H1 (cell line): Measurements from ENCODE around the gene FBN1.

Experiments
- CBX8 ChIP-seq: fragments of 300-800, 300-1000 bp; sonication (generic); IDR thresholded peaks from 2 replicates; pipeline ENCODE4 v1.7.1; 2016; ENCODE audit warnings: low read depth, low read length, borderline replicate concordance
- CHD7 ChIP-seq: fragments of 300-600 bp; sonication (generic); IDR thresholded peaks from 2 replicates; pipeline ENCODE4 v1.7.1; 2012; ENCODE audit warnings: low read length, moderate library complexity, mild to moderate bottlenecking, inconsistent platforms; ENCODE audit not compliant: insufficient replicate concordance
- KDM1A ChIP-seq: fragments of 200-600, 300-600 bp; sonication (generic); IDR thresholded peaks from 2 replicates; pipeline ENCODE4 v1.7.1; 2016; ENCODE audit warnings: mild to moderate bottlenecking, low read length, borderline replicate concordance
- MAFK ChIP-seq: IDR thresholded peaks from 2 replicates; pipeline ENCODE4 v1.6.1; 2012; ENCODE audit warnings: low read depth, mild to moderate bottlenecking, improper control_type of control experiment, low read length
- POLR2A ChIP-seq, 2 experiments: IDR thresholded peaks; 1 replicate in 1 of 2; 2 replicates in 1 of 2; pipeline ENCODE4 v1.6.1; 2011; ENCODE audit warnings: low read depth in 2 of 2, low read length in 2 of 2, mild to moderate bottlenecking in 2 of 2; ENCODE audit errors: control extremely low read depth in 1 of 2
- POLR2AphosphoS5 ChIP-seq: IDR thresholded peaks from 2 replicates; pipeline ENCODE4 v1.6.1; 2011; ENCODE audit warnings: low read depth, low read length
- RAD21 ChIP-seq, 2 experiments: IDR thresholded peaks in 1 of 2; conservative IDR thresholded peaks in 1 of 2; 2 replicates each; pipeline ENCODE4 v1.6.1; 2011; ENCODE audit warnings: low read depth in 2 of 2, low read length in 2 of 2, improper control_type of control experiment in 1 of 2, inconsistent platforms in 1 of 2, mild to moderate bottlenecking in 1 of 2, moderate library complexity in 1 of 2
- RFX5 ChIP-seq: IDR thresholded peaks from 2 replicates; pipeline ENCODE4 v1.6.1; 2011; ENCODE audit warnings: low read depth, low read length, improper control_type of control experiment, borderline replicate concordance
- SUZ12 ChIP-seq: fragments of 200-600 bp; sonication (generic); IDR thresholded peaks from 2 replicates; pipeline ENCODE4 v1.6.1; 2012; ENCODE audit warnings: mild to moderate bottlenecking, inconsistent platforms, low read length, moderate library complexity, mixed read lengths
- TAF7 ChIP-seq: optimal IDR thresholded peaks from 2 replicates; pipeline ENCODE3; 2011; ENCODE audit warnings: low read depth, mild to moderate bottlenecking, inconsistent platforms, low read length, moderate library complexity, borderline replicate concordance
- TCF12 ChIP-seq: IDR thresholded peaks from 2 replicates; pipeline ENCODE4 v1.6.1; 2011; ENCODE audit warnings: low read depth, mild to moderate bottlenecking, low read length
- TEAD4 ChIP-seq: IDR thresholded peaks from 2 replicates; pipeline ENCODE4 v1.6.1; 2012; ENCODE audit warnings: low read depth, low read length, inconsistent platforms, mixed read lengths
- TF ChIP-seq, protein P1 (sequence below), 3 experiments: IDR thresholded peaks; 1 replicate in 2 of 3; 2 replicates in 1 of 3; pipeline versions ENCODE4 v1.5.1 to v1.6.1; 2011; ENCODE audit warnings: low read length in 3 of 3, mild to moderate bottlenecking in 3 of 3, inconsistent platforms in 2 of 3, low read depth in 1 of 3, moderate library complexity in 1 of 3; ENCODE audit not compliant: insufficient read depth in 1 of 3; ENCODE audit errors: control extremely low read depth in 1 of 3

- TF ChIP-seq, protein P1, sequence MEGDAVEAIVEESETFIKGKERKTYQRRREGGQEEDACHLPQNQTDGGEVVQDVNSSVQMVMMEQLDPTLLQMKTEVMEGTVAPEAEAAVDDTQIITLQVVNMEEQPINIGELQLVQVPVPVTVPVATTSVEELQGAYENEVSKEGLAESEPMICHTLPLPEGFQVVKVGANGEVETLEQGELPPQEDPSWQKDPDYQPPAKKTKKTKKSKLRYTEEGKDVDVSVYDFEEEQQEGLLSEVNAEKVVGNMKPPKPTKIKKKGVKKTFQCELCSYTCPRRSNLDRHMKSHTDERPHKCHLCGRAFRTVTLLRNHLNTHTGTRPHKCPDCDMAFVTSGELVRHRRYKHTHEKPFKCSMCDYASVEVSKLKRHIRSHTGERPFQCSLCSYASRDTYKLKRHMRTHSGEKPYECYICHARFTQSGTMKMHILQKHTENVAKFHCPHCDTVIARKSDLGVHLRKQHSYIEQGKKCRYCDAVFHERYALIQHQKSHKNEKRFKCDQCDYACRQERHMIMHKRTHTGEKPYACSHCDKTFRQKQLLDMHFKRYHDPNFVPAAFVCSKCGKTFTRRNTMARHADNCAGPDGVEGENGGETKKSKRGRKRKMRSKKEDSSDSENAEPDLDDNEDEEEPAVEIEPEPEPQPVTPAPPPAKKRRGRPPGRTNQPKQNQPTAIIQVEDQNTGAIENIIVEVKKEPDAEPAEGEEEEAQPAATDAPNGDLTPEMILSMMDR (IDR thresholded peaks at IDR 0.05; ENCODE audit: control extremely low read depth in 1 of 3, insufficient read depth in 1 of 3, low read depth in 1 of 3, low read length in 3 of 3), result no peak
- TF ChIP-seq KDM1A (no peak), MAFK (no peak), RAD21 (IDR thresholded peaks at IDR 0.05 in 1 of 2, conservative IDR thresholded peaks at IDR 0.05 in 1 of 2; ENCODE audit: low read depth in 2 of 2, low read length in 2 of 2) (no peak), TEAD4 (no peak), CHD7 (no peak), POLR2A (IDR thresholded peaks at IDR 0.05; ENCODE audit: control extremely low read depth in 1 of 2, low read depth in 2 of 2, low read length in 2 of 2) (no peak), RFX5 (no peak), TAF7 (no peak), POLR2AphosphoS5 (no peak), CBX8 (no peak), TCF12 (no peak), SUZ12 (no peak)
These were observed 227.2 kb downstream of the FBN1 start for GRCh38 chr15:48418343-48418742.
